Motor neuron (in vitro differentiated cells): ENCODE measurements around the gene GLCE. TPM values are rescaled to one million over a fixed set of nuclear protein-coding genes. Genes with fewer than 3 reads are reported as not detected.

ENCODE experiments used
- ATAC-seq, 8 experiments: fragments of 200-7000 bp; cut with Tn5 transposase; replicated peaks in 6 of 8; 2 replicates each; pipeline ENCODE4 v1.8.0; 2021; ENCODE audit warnings: mild to moderate bottlenecking in 8 of 8, moderate library complexity in 8 of 8
- H3K27ac ChIP-seq, 2 donors: fragments of 250-450 bp; sonication (Bioruptor Pico); 2 replicates each; pipeline ENCODE4 v1.9.0; 2021; ENCODE audit warnings: antibody characterized with exemption in 2 of 2, mild to moderate bottlenecking in 2 of 2, moderate library complexity in 1 of 2
- H3K4me1 ChIP-seq, 2 donors: fragments of 250-450 bp; sonication (Bioruptor Pico); replicated peaks in 1 of 2; 2 replicates each; pipeline ENCODE4 v1.6.1; 2021; ENCODE audit warnings: antibody characterized with exemption in 2 of 2, mild to moderate bottlenecking in 2 of 2, moderate library complexity in 1 of 2
- H3K4me3 ChIP-seq, 5 donors: fragments of 250-450 bp; sonication (Bioruptor Pico); 2 replicates each; pipeline ENCODE4 v1.9.0; 2021; ENCODE audit warnings: antibody characterized with exemption in 5 of 5, mild to moderate bottlenecking in 5 of 5, moderate library complexity in 4 of 5
- WGBS, 10 experiments: fragments of 450-650 bp; shearing (Covaris generic); methylation state at CpG; one replicate each; pipeline ENCODE4 v1.0.0; 2022; 5-methylcytosine and 5-hydroxymethylcytosine counted together
- in situ Hi-C, 9 experiments: fragments of 400-800 bp; cut with MboI; loops; one replicate each; pipeline ENCODE4 v1.15.0; 2021; ENCODE audit warnings: low sequenced_read_pairs in 9 of 9, low pct_unique_long_range_greater_than_20kb in 2 of 9; ENCODE audit not compliant: unreplicated experiment in 9 of 9
- total RNA-seq, 8 experiments: library from RNA; unstranded; fragments of 300-600 nt; gene quantifications; 2 replicates each; pipeline versions ENCODE4 v1.2.3 to v1.2.4, GENCODE V29; 2022

Gene GLCE
- total RNA-seq, result 10 to 100 TPM; 12.7 to 39.3 (median 20.3) TPM

DNA sequence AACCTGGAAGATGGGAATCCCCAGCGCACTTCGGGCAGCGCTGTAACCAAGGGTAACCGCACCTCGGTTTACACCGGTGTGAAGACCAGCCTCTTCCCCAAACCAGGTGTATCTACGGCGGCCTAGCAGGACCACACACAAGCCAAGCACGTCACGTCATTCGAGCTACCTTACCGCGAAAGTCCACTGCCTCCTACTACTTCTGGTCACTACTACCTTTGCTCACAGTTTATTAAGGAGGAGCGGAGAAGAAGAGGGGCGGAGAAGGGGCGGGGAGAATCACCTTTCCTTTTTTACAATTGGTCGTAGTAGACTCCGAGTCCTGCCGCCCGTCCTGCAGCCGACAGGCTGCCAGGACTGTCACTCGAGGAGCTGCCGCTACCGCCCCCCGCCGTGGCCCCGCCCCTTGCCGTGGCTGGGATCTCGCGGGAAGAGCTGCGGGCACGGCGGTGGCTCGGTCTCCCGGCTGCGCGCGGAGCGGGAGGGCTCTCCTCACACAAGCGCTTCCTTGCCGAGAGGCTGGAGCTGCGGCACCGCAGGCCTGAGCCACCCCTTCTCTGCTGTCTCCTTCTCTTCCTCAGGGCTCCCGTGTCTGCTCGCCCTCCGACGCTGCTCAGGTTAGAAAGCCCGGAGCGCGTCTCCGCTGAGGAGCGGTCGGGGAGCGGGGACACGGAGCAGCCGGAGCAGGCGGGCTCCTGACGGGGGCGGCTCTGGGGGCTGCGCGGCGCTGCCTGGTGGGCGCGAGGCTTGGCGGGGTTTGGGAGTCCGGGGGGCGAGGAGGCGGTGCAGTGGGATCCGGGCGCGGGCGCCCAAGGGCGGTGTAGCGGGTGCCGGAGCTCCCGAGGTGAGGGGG lies at the start of gene GLCE:
GLCE (plus strand) TSS at position 495 of the 853 bp plus-strand sequence. CDS start 95,172 bp downstream, outside the sequence.
- H3K4me1 ChIP-seq, result peaks cover 9 to 33% of the 10 kb centered on the region in 2 donors
- ATAC-seq, result peak; percentile 93 to 96 (median 94)
- H3K4me3 ChIP-seq, result peak within 1 kb of the TSS; percentile 74 to 93 (median 80)
- in situ Hi-C loops, result no loop called here
- H3K27ac ChIP-seq, result peak within 1 kb of the TSS; percentile 84
- WGBS, 10 experiments, result 0 to 6% (median 0%) methylated on average over 2 to 13 of the region's 76 CpGs; no CpG with 5 or more reads in 3 of the 10 experiments

GRCh38 chr15:69114331-69114928 lies 46.0 kb upstream of the GLCE start:
- H3K4me1 ChIP-seq, result peaks cover 19 to 44% of the 10 kb centered on the region in 2 donors
- peak in 3 of 8 experiments; percentile 58 to 72 (median 61) for ATAC-seq
- WGBS, 10 experiments, result 7 to 93% (median 74%) methylated on average over 1 to 9 of the region's 11 CpGs; no CpG with 5 or more reads in 1 of the 10 experiments
- H3K4me3 ChIP-seq, result no peak overlapping the region
- peak overlapping the region in 1 of 2 donors; percentile 13 for H3K27ac ChIP-seq
- in situ Hi-C loops, result no loop called here

GRCh38 chr15:69115031-69115430 lies 45.4 kb upstream of the GLCE start:
- Histone ChIP-seq H3K27ac (peak overlapping the region in 1 of 2 donors; percentile 13), H3K4me1 (peaks cover 19 to 48% of the 10 kb centered on the region in 2 donors), H3K4me3 (no peak overlapping the region)
- 40 to 100% (median 93%) methylated on average over 1 to 7 of the region's 7 CpGs for WGBS, 10 experiments
- no peak for ATAC-seq
- in situ Hi-C loops, result no loop called here

GRCh38 chr15:69116391-69116790 lies 44.0 kb upstream of the GLCE start:
- Histone ChIP-seq H3K27ac (no peak overlapping the region), H3K4me3 (no peak overlapping the region), H3K4me1 (peaks cover 19 to 48% of the 10 kb centered on the region in 2 donors)
- in situ Hi-C loops, result no loop called here
- ATAC-seq, result no peak
- 36 to 100% (median 67%) methylated on average over 1 to 3 of the region's 4 CpGs; no CpG with 5 or more reads in 3 of the 10 experiments for WGBS, 10 experiments

- WGBS, 10 experiments, result 0 to 70% (median 20%) methylated on average over 1 to 2 of the region's 7 CpGs; no CpG with 5 or more reads in 5 of the 10 experiments
- Histone ChIP-seq H3K4me1 (peaks cover 19 to 48% of the 10 kb centered on the region in 2 donors), H3K4me3 (no peak overlapping the region), H3K27ac (peak overlapping the region; percentile 33 to 43)
- in situ Hi-C loops, result no loop called here
- ATAC-seq, result peak in 7 of 8 experiments; percentile 13 to 77 (median 62)
These were observed 43.0 kb upstream of the GLCE start for GRCh38 chr15:69117431-69117871.

- peak in 5 of 8 experiments; percentile 73 to 89 (median 81) for ATAC-seq
- peaks cover 19 to 44% of the 10 kb centered on the region in 2 donors for H3K4me1 ChIP-seq
- H3K4me3 ChIP-seq, result no peak overlapping the region
- in situ Hi-C loops, result no loop called here
- H3K27ac ChIP-seq, result peak overlapping the region; percentile 33 to 43
- 0 to 20% (median 14%) methylated on average over 1 to 4 of the region's 4 CpGs; no CpG with 5 or more reads in 4 of the 10 experiments for WGBS, 10 experiments
These were observed 42.3 kb upstream of the GLCE start for GRCh38 chr15:69118089-69118488.

GRCh38 chr15:69119001-69119400 lies 41.4 kb upstream of the GLCE start:
- Histone ChIP-seq H3K4me3 (no peak overlapping the region), H3K4me1 (peaks cover 19 to 41% of the 10 kb centered on the region in 2 donors), H3K27ac (no peak overlapping the region)
- WGBS, 10 experiments, result 0 to 100% (median 80%) methylated on average over 1 to 2 of the region's 2 CpGs; no CpG with 5 or more reads in 4 of the 10 experiments
- ATAC-seq, result peak in 2 of 8 experiments; percentile 26 to 49
- in situ Hi-C loops, result no loop called here

GRCh38 chr15:69119683-69120395 lies 40.6 kb upstream of the GLCE start:
- Histone ChIP-seq H3K4me3 (no peak overlapping the region), H3K27ac (no peak overlapping the region), H3K4me1 (peaks cover 19 to 36% of the 10 kb centered on the region in 2 donors)
- ATAC-seq, result peak in 4 of 8 experiments; percentile 17 to 75 (median 60)
- in situ Hi-C loops, result no loop called here
- WGBS, 10 experiments, result 0 to 40% (median 29%) methylated on average over 1 to 2 of the region's 5 CpGs; no CpG with 5 or more reads in 3 of the 10 experiments

DNA sequence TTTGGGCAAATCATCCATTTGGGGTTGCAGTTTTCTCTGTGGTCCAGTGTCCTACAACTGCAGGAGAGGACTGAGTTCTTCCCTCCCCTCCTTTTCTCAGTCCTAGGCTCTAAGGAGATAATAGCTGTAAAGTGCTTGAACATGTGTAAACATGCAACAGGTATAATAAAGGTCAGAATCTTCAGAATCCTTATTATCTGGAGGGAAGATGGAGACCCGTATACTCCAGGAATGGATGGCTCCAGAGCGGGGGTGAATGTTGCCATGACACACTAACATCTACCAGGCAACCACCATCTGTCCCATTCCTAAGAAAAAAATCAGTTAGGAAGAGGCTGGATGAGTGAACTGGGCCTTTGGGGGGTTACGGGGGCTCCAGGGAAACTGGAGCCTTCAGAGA lies 39.7 kb upstream of the GLCE start:
- no peak for ATAC-seq
- Histone ChIP-seq H3K4me3 (no peak overlapping the region), H3K4me1 (peaks cover 19 to 37% of the 10 kb centered on the region in 2 donors), H3K27ac (no peak overlapping the region)
- WGBS, 10 experiments, result 83 to 100% (median 100%) methylated on average over 1 to 3 of the region's 3 CpGs; no CpG with 5 or more reads in 4 of the 10 experiments
- in situ Hi-C loops, result no loop called here

DNA sequence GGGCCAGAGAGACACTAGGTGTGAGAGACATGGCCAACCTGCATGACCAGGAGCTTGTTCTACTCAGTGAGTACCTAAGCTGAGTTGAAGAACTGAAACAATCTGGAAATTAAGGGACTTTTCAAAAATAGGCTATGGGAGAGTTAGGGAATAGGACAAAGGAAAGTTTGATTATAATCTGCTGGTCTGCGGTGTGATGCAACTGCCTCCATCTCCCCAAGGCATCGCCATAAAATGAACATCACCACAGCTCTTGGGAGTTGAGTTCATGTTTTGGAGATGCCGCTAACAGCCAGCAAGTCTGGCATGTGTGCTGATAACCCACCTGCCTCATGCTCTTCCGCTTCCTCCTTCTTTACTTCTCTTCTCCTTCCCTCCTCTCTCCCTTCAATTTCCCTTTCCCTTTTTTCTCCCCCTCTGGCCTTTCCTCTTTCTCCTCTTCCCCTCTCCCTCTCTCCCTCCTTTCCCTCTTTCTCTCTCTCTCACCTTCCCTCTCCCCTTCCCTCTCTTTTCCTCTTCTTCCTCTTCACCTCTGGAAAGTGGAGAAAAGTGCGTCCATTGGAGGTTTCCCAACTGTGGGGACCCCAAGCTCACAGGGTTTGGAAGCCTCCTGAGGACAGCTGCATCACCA lies 39.1 kb upstream of the GLCE start:
- 60 to 100% (median 89%) methylated on average over 1 to 5 of the region's 5 CpGs; no CpG with 5 or more reads in 2 of the 10 experiments for WGBS, 10 experiments
- H3K4me3 ChIP-seq, result no peak overlapping the region
- no peak overlapping the region for H3K27ac ChIP-seq
- peaks cover 19 to 37% of the 10 kb centered on the region in 2 donors for H3K4me1 ChIP-seq
- in situ Hi-C loops, result no loop called here
- no peak for ATAC-seq

- WGBS, 10 experiments, result 36 to 100% (median 49%) methylated on average over 1 to 7 of the region's 8 CpGs
- ATAC-seq, result no peak
- H3K4me1 ChIP-seq, result peaks cover 0 to 4% of the 10 kb centered on the region in 2 donors
- in situ Hi-C loops, result no loop called here
- H3K27ac ChIP-seq, result no peak overlapping the region
- H3K4me3 ChIP-seq, result no peak overlapping the region
These were observed 35.2 kb upstream of the GLCE start for GRCh38 chr15:69125236-69125635.

- Histone ChIP-seq H3K27ac (no peak overlapping the region), H3K4me1 (peaks cover 0 to 4% of the 10 kb centered on the region in 2 donors), H3K4me3 (no peak overlapping the region)
- 52 to 100% (median 90%) methylated on average over 1 to 3 of the region's 3 CpGs; no CpG with 5 or more reads in 4 of the 10 experiments for WGBS, 10 experiments
- ATAC-seq, result peak in 1 of 8 experiments; percentile 44
- in situ Hi-C loops, result no loop called here
These were observed 34.4 kb upstream of the GLCE start for GRCh38 chr15:69126054-69126469.
